Tibial artery (tissue), 4 donors: Measurements from ENCODE around the gene LRCH1.

ENCODE experiments used
- DNase-seq, 2 donors: peaks; one replicate each; pipeline ENCODE4 v3.0.0-alpha.2; 2019
- H3K27ac ChIP-seq, 2 donors: fragments of 200-600 bp; sonication (generic) in 1 of 2; 1 replicate in 1 of 2; 2 replicates in 1 of 2; pipeline ENCODE4 v1.5.1; 2018 to 2019; ENCODE audit warnings: mild to moderate bottlenecking in 1 of 2
- H3K27me3 ChIP-seq, 2 donors: fragments of 200-600 bp; sonication (generic) in 1 of 2; one replicate each; pipeline versions ENCODE4 v1.5.1 to v1.6.0; 2016 to 2019
- H3K36me3 ChIP-seq, 3 donors: fragments of 200-600 bp; sonication (generic) in 2 of 3; one replicate each; pipeline ENCODE4 v1.5.1; 2016 to 2019; ENCODE audit warnings: mild to moderate bottlenecking in 2 of 3
- H3K4me1 ChIP-seq, 4 donors: fragments of 200-600 bp; sonication (generic) in 2 of 4; 1 replicate in 3 of 4; 2 replicates in 1 of 4; pipeline ENCODE4 v1.5.1; 2016 to 2019
- H3K4me3 ChIP-seq, 2 donors: fragments of 200-600 bp; sonication (generic) in 1 of 2; 1 replicate in 1 of 2; 2 replicates in 1 of 2; pipeline ENCODE4 v1.5.1; 2018 to 2019; ENCODE audit warnings: mild to moderate bottlenecking in 2 of 2
- H3K9me3 ChIP-seq, 3 donors: fragments of 200-600 bp; sonication (generic) in 1 of 3; one replicate each; pipeline ENCODE4 v1.5.1; 2016 to 2019
- CTCF ChIP-seq, 2 experiments: fragments of 200-600 bp in 1 of 2; fragments of 450-650 bp in 1 of 2; IDR thresholded peaks; one replicate each; pipeline ENCODE4 v1.5.1; 2017 to 2019; ENCODE audit warnings: antibody characterized with exemption in 2 of 2, mild to moderate bottlenecking in 1 of 2, moderate library complexity in 1 of 2
- intact Hi-C: fragments of 100-400 bp; cut with DNase I; formaldehyde crosslinking; loops from one replicate; pipeline ENCODE4 v1.15.0; 2023; ENCODE audit warnings: low total_unique reads

LRCH1 gene

GRCh38 chr13:46782066-46782465 lies 229.1 kb downstream of the LRCH1 start:
- Histone ChIP-seq H3K4me3 (no peak overlapping the region), H3K27ac (no peak overlapping the region), H3K27me3 (no peaks in the 10 kb centered on the region), H3K9me3 (no peaks in the 10 kb centered on the region), H3K4me1 (peaks cover 0 to 42% (median 11%) of the 10 kb centered on the region in 4 donors), H3K36me3 (peaks cover 56 to 66% (median 61%) of the 10 kb centered on the region in 3 donors)
- TF ChIP-seq CTCF (IDR thresholded peaks at IDR 0.05): no peak
- intact Hi-C loops: no loop called here
- no peak for DNase-seq

GRCh38 chr13:46782691-46783090 lies 229.7 kb downstream of the LRCH1 start:
- intact Hi-C loops: no loop called here
- no peak for TF ChIP-seq CTCF (IDR thresholded peaks at IDR 0.05)
- H3K36me3 ChIP-seq: peaks cover 57 to 68% (median 60%) of the 10 kb centered on the region in 3 donors
- no peak for DNase-seq
- peaks cover 0 to 36% (median 7%) of the 10 kb centered on the region in 4 donors for H3K4me1 ChIP-seq
- no peaks in the 10 kb centered on the region for H3K9me3 ChIP-seq
- no peak overlapping the region for H3K27ac ChIP-seq
- no peak overlapping the region for H3K4me3 ChIP-seq
- H3K27me3 ChIP-seq: no peaks in the 10 kb centered on the region

- TF ChIP-seq CTCF (IDR thresholded peaks at IDR 0.05): no peak
- DNase-seq: no peak
- intact Hi-C loops: no loop called here
Measured at GRCh38 chr13:46783504-46783903, 230.5 kb downstream of the LRCH1 start.

GRCh38 chr13:46795321-46795720 lies 242.4 kb downstream of the LRCH1 start:
- intact Hi-C loops: loop anchor here (10.0 kb wide), 1 partner anchor 289 kb away; no protein-coding TSS in a partner anchor
- DNase-seq: no peak
- Histone ChIP-seq H3K4me3 (peak overlapping the region; percentile 76 to 80), H3K9me3 (no peaks in the 10 kb centered on the region), H3K36me3 (peaks cover 9 to 13% (median 10%) of the 10 kb centered on the region in 3 donors), H3K27me3 (no peaks in the 10 kb centered on the region), H3K4me1 (peaks cover 0 to 55% (median 27%) of the 10 kb centered on the region in 4 donors), H3K27ac (peak overlapping the region; percentile 93 to 96)
- TF ChIP-seq CTCF (IDR thresholded peaks at IDR 0.05): no peak

More at GRCh38 chr13:46783504-46783903, 230.5 kb downstream of the LRCH1 start:
- Histone ChIP-seq H3K27ac (no peak overlapping the region), H3K9me3 (no peaks in the 10 kb centered on the region), H3K4me1 (peaks cover 0 to 36% (median 3%) of the 10 kb centered on the region in 4 donors), H3K36me3 (peaks cover 53 to 68% (median 61%) of the 10 kb centered on the region in 3 donors), H3K27me3 (no peaks in the 10 kb centered on the region), H3K4me3 (no peak overlapping the region)

GRCh38 chr13:46796129-46796514 lies 243.2 kb downstream of the LRCH1 start:
- peak overlapping the region; percentile 93 to 96 for H3K27ac ChIP-seq
- H3K9me3 ChIP-seq: no peaks in the 10 kb centered on the region
- H3K36me3 ChIP-seq: peaks cover under 1 to 5% (median 2%) of the 10 kb centered on the region in 3 donors
- no peak for TF ChIP-seq CTCF (IDR thresholded peaks at IDR 0.05)
- H3K4me1 ChIP-seq: peaks cover 0 to 55% (median 27%) of the 10 kb centered on the region in 4 donors
- H3K27me3 ChIP-seq: no peaks in the 10 kb centered on the region
- no peak for DNase-seq
- H3K4me3 ChIP-seq: peak overlapping the region; percentile 76 to 80
- intact Hi-C loops: loop anchor here (10.0 kb wide), 1 partner anchor 289 kb away; no protein-coding TSS in a partner anchor
